GM18520 (cell line): ENCODE results near the gene LYPLAL1.

ENCODE experiments used
- ATAC-seq: cut with Tn5 transposase; IDR thresholded peaks from one replicate; pipeline ENCODE4 v1.9.1; 2021; ENCODE audit not compliant: unreplicated experiment

The LYPLAL1 gene

GRCh38 chr1:219173758-219174459, at the start of gene LYPLAL1:
LYPLAL1 (plus strand) TSS chr1:219173878; CDS start chr1:219173891, 13 bp downstream.
- peak; percentile 74 for ATAC-seq

- ATAC-seq = no peak
These were observed 49.5 kb upstream of the LYPLAL1 start for GRCh38 chr1:219124163-219124562.

GRCh38 chr1:219125342-219125741, 48.3 kb upstream of the LYPLAL1 start:
- ATAC-seq = no peak

- no peak for ATAC-seq
These were observed 47.3 kb upstream of the LYPLAL1 start for GRCh38 chr1:219126377-219126776.

GRCh38 chr1:219128957-219129356, 44.7 kb upstream of the LYPLAL1 start:
- no peak for ATAC-seq

- ATAC-seq = peak; percentile 50
These were observed 43.2 kb upstream of the LYPLAL1 start for GRCh38 chr1:219130366-219130935.

GRCh38 chr1:219132939-219133338, 40.7 kb upstream of the LYPLAL1 start:
- no peak for ATAC-seq

GRCh38 chr1:219138747-219139146, 34.9 kb upstream of the LYPLAL1 start:
- no peak for ATAC-seq

- ATAC-seq = no peak
These were observed 33.3 kb upstream of the LYPLAL1 start for GRCh38 chr1:219140303-219140877.

- no peak for ATAC-seq
These were observed 29.9 kb upstream of the LYPLAL1 start for GRCh38 chr1:219143735-219144134.

- no peak for ATAC-seq
These were observed 28.9 kb upstream of the LYPLAL1 start for GRCh38 chr1:219144658-219145315.

- no peak for ATAC-seq
These were observed 26.1 kb upstream of the LYPLAL1 start for GRCh38 chr1:219147571-219148019.

GRCh38 chr1:219149009-219149577, 24.6 kb upstream of the LYPLAL1 start:
- ATAC-seq = no peak

GRCh38 chr1:219149953-219150352, 23.7 kb upstream of the LYPLAL1 start:
- ATAC-seq = no peak

GRCh38 chr1:219150913-219151312, 22.8 kb upstream of the LYPLAL1 start:
- no peak for ATAC-seq

- ATAC-seq = no peak
These were observed 22.2 kb upstream of the LYPLAL1 start for GRCh38 chr1:219151467-219151866.

- no peak for ATAC-seq
These were observed 20.9 kb upstream of the LYPLAL1 start for GRCh38 chr1:219152751-219153150.

- ATAC-seq = no peak
These were observed 20.0 kb upstream of the LYPLAL1 start for GRCh38 chr1:219153723-219154122.

- no peak for ATAC-seq
These were observed 18.5 kb upstream of the LYPLAL1 start for GRCh38 chr1:219155135-219155534.

- ATAC-seq = peak; percentile 58
These were observed 13.6 kb upstream of the LYPLAL1 start for GRCh38 chr1:219159946-219160645.

GRCh38 chr1:219160967-219161366, 12.7 kb upstream of the LYPLAL1 start:
- ATAC-seq = no peak
